ENCODE results near the gene NCOR1. TPM values are rescaled to one million over a fixed set of nuclear protein-coding genes. Genes with fewer than 3 reads are reported as not detected.

NCOR1 gene
- total and polyA plus RNA-seq, 2 of the 13 experiments (the other 11 are each of a cell fraction or from before 2014, with no cell fraction given): 57.0 to 71.7 TPM

GRCh38 chr17:16215965-16216316, 607 bp upstream of the NCOR1 start:
- Histone ChIP-seq H3K9ac (ENCODE audit: insufficient read depth, low read depth, low read length) (peak overlapping the region; percentile 92), H3K9me3 (ENCODE audit: low read length) (no peaks in the 10 kb centered on the region), H4K20me1 (ENCODE audit: insufficient read depth, low read length) (peaks cover 23% of the 10 kb centered on the region; the same call in 1 of the 2 replicates), H3K4me3 (replicated peaks in 1 of 3; ENCODE audit: insufficient read depth in 1 of 3, low read depth in 2 of 3, low read length in 3 of 3) (peak overlapping the region; percentile 84 to 91 (median 88)), H3K27ac (ENCODE audit: extremely low read length, insufficient read depth, low read length) (peak overlapping the region; percentile 99), H3K27me3 (ENCODE audit: control insufficient read depth in 1 of 2, insufficient read depth in 2 of 2, low read length in 2 of 2) (no peaks in the 10 kb centered on the region; a peak in 1 of 5 replicates), H3K4me2 (ENCODE audit: low read depth, low read length) (peak overlapping the region; percentile 93), H2AFZ (ENCODE audit: low read length) (no peak overlapping the region), H3K36me3 (replicated peaks in 1 of 2; ENCODE audit: control insufficient read depth in 1 of 2, insufficient read depth in 2 of 2, low read length in 2 of 2) (no peaks in the 10 kb centered on the region), H3K4me1 (ENCODE audit: insufficient read depth, low read length) (peaks cover 43% of the 10 kb centered on the region), H3K79me2 (ENCODE audit: insufficient read depth, low read length) (peaks cover 79% of the 10 kb centered on the region)
- TSS peak; percentile 36 for BruUV-seq (replicated peaks)
- DNase-seq (ENCODE audit: low spot score) (peak; percentile 57), FAIRE-seq (no peak), ATAC-seq (peak; percentile 9; the same call in 2 of the 3 replicates)
- CTCF ChIA-PET (ENCODE audit: low intra/inter-chr PET ratio, low total read pairs): no interaction called here
- POLR2A ChIA-PET: interaction anchor here (0.6 to 6.3 kb wide), 21 partner anchors 10 to 225 kb away, joined by 3 to 77 read pairs (median 4); partner anchors contain the start of genes CENPV and UBB
- in situ Hi-C loops (cut with HindIII; ENCODE audit: extremely low pct_ligation_motif_present, low pct_unique_long_range_greater_than_20kb): no loop called here
- 5% methylated on average over 8 of the region's 22 CpGs for WGBS (ENCODE audit: low lambda C conversion rate)
- intact Hi-C loops (cut with micrococcal nuclease; ENCODE audit: unreplicated experiment): loop anchor here (1.0 to 5.0 kb wide), 2 partner anchors 70 to 136 kb away; partner anchors contain the start of gene CENPV
- TF ChIP-seq ZC3H4 (CRISPR knock-in tag; IDR thresholded peaks at IDR 0.05; ENCODE audit: borderline replicate concordance) (0 out of 2 replicates have a peak, but pooled peaks have one; percentile 70), CHD4 (IDR thresholded peaks at IDR 0.05; ENCODE audit: borderline replicate concordance, low read length) (no peak; the same call in 1 of the 2 replicates), HNRNPL (IDR thresholded peaks at IDR 0.05; ENCODE audit: low read depth, low read length) (no peak), ZBTB26 (CRISPR knock-in tag; IDR thresholded peaks at IDR 0.05; ENCODE audit: borderline replicate concordance) (no peak), MAZ (IDR thresholded peaks at IDR 0.05; ENCODE audit: borderline replicate concordance, low read depth, low read length) (no peak), MAZ (CRISPR knock-in tag; IDR thresholded peaks at IDR 0.05; ENCODE audit: low read depth) (peak; percentile 13; the same call in 1 of the 2 replicates), ZNF549 (CRISPR knock-in tag; IDR thresholded peaks at IDR 0.05) (no peak), HNRNPLL (IDR thresholded peaks at IDR 0.05; ENCODE audit: low read depth, low read length, poor library complexity, severe bottlenecking) (no peak), ZFY (CRISPR knock-in tag; IDR thresholded peaks at IDR 0.05) (peak; percentile 17; the same call in 1 of the 2 replicates), SAFB2 (CRISPR knock-in tag; IDR thresholded peaks at IDR 0.05; ENCODE audit: borderline replicate concordance, low read depth) (peak; percentile 13; the same call in 1 of the 2 replicates), BATF2 (CRISPR knock-in tag; IDR thresholded peaks at IDR 0.05) (peak; percentile 77; the same call in 1 of the 2 replicates), PTBP1 (IDR thresholded peaks at IDR 0.05; ENCODE audit: low read depth, low read length, poor library complexity, severe bottlenecking) (no peak)
- TF ChIP-seq, protein P1, sequence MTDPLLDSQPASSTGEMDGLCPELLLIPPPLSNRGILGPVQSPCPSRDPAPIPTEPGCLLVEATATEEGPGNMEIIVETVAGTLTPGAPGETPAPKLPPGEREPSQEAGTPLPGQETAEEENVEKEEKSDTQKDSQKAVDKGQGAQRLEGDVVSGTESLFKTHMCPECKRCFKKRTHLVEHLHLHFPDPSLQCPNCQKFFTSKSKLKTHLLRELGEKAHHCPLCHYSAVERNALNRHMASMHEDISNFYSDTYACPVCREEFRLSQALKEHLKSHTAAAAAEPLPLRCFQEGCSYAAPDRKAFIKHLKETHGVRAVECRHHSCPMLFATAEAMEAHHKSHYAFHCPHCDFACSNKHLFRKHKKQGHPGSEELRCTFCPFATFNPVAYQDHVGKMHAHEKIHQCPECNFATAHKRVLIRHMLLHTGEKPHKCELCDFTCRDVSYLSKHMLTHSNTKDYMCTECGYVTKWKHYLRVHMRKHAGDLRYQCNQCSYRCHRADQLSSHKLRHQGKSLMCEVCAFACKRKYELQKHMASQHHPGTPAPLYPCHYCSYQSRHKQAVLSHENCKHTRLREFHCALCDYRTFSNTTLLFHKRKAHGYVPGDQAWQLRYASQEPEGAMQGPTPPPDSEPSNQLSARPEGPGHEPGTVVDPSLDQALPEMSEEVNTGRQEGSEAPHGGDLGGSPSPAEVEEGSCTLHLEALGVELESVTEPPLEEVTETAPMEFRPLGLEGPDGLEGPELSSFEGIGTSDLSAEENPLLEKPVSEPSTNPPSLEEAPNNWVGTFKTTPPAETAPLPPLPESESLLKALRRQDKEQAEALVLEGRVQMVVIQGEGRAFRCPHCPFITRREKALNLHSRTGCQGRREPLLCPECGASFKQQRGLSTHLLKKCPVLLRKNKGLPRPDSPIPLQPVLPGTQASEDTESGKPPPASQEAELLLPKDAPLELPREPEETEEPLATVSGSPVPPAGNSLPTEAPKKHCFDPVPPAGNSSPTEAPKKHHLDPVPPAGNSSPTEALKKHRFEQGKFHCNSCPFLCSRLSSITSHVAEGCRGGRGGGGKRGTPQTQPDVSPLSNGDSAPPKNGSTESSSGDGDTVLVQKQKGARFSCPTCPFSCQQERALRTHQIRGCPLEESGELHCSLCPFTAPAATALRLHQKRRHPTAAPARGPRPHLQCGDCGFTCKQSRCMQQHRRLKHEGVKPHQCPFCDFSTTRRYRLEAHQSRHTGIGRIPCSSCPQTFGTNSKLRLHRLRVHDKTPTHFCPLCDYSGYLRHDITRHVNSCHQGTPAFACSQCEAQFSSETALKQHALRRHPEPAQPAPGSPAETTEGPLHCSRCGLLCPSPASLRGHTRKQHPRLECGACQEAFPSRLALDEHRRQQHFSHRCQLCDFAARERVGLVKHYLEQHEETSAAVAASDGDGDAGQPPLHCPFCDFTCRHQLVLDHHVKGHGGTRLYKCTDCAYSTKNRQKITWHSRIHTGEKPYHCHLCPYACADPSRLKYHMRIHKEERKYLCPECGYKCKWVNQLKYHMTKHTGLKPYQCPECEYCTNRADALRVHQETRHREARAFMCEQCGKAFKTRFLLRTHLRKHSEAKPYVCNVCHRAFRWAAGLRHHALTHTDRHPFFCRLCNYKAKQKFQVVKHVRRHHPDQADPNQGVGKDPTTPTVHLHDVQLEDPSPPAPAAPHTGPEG (CRISPR knock-in tag; IDR thresholded peaks at IDR 0.05): peak; percentile 92
- TF ChIP-seq, protein P2, sequence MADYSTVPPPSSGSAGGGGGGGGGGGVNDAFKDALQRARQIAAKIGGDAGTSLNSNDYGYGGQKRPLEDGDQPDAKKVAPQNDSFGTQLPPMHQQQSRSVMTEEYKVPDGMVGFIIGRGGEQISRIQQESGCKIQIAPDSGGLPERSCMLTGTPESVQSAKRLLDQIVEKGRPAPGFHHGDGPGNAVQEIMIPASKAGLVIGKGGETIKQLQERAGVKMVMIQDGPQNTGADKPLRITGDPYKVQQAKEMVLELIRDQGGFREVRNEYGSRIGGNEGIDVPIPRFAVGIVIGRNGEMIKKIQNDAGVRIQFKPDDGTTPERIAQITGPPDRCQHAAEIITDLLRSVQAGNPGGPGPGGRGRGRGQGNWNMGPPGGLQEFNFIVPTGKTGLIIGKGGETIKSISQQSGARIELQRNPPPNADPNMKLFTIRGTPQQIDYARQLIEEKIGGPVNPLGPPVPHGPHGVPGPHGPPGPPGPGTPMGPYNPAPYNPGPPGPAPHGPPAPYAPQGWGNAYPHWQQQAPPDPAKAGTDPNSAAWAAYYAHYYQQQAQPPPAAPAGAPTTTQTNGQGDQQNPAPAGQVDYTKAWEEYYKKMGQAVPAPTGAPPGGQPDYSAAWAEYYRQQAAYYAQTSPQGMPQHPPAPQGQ (CRISPR knock-in tag; IDR thresholded peaks at IDR 0.05; ENCODE audit: borderline replicate concordance): no peak
